GM12891 (cell line): Measurements from ENCODE around the gene SPANXC.

Source experiments
- PAX5 ChIP-seq: IDR thresholded peaks from 2 replicates; pipeline ENCODE4 v1.6.1; 2011; ENCODE audit warnings: low read length, moderate library complexity, mild to moderate bottlenecking; ENCODE audit not compliant: insufficient read depth, severe bottlenecking
- POLR2A ChIP-seq: IDR thresholded peaks from 2 replicates; pipeline ENCODE4 v1.6.1; 2011; ENCODE audit warnings: low read depth, low read length, control low read depth
- POLR2AphosphoS5 ChIP-seq: IDR thresholded peaks from 2 replicates; pipeline ENCODE4 v1.6.1; 2011; ENCODE audit warnings: low read depth, low read length, control low read depth
- POU2F2 ChIP-seq: IDR thresholded peaks from 2 replicates; pipeline ENCODE4 v1.6.1; 2011; ENCODE audit warnings: low read depth, mild to moderate bottlenecking, control low read depth, low read length, moderate library complexity
- SPI1 ChIP-seq: IDR thresholded peaks from 2 replicates; pipeline ENCODE4 v1.6.1; 2011; ENCODE audit warnings: low read depth, low read length, control low read depth
- TAF1 ChIP-seq: IDR thresholded peaks from 2 replicates; pipeline ENCODE4 v1.6.1; 2011; ENCODE audit warnings: low read depth, low read length, control low read depth

DNA sequence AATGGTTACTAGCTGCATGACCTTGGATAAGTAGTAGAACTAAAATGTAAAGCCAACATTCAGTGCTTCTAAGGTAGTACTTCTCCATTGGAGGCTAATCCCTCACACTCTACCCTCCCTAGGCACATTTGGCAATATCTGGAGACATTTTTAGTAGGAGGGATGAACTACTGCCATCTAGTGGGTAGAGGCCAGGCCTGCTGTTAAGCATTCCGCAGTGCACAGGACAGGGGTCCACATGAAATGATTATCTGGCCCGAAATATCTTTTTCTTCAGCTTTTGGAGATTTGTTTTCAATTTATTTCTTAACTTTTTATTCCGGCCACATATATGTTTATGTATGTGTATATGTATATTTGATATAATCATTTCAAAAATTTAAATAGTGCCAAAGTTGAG lies 36.0 kb upstream of the SPANXC start:
- TF ChIP-seq POLR2AphosphoS5 (no peak), POLR2A (no peak), TAF1 (no peak), SPI1 (no peak), PAX5 (no peak), POU2F2 (no peak)
